ENCODE data around the gene GRIK4.

Gene GRIK4

DNA sequence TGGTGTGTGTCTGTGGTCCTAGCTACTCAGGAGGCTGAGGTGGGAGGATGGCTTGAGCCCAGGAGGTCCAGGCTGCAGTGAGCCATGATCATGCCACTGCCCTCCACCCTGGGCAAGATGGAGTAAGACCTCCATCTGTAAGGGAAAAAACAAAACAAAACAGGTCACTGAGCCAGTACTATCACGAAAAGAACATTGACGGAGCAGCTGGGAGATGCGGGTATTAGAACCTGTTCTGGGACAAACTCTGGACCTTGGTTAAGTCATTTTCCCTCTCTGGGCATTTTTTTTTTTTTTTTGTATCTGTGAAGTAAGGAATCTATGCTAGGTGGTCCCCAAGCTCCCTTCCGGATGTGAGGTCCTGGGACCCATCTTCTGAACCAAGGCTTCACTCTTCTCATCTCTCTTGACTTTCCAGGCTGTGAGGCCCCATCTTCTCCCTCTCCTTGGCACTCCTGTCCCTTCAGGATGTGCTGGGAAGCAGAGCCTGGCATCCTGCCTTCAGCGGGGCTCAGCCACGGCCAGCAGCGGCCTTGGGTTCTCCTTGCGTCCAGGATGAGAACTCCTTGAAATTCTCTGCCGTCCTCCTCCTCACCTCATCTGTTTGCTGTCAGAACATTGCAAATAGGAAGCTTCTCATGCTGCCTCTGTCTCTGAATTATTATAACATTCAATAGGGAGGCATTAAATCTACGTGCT is 130.8 kb downstream of the GRIK4 start:
- DNase-seq (ENCODE audit: low spot score), result no peak

DNA sequence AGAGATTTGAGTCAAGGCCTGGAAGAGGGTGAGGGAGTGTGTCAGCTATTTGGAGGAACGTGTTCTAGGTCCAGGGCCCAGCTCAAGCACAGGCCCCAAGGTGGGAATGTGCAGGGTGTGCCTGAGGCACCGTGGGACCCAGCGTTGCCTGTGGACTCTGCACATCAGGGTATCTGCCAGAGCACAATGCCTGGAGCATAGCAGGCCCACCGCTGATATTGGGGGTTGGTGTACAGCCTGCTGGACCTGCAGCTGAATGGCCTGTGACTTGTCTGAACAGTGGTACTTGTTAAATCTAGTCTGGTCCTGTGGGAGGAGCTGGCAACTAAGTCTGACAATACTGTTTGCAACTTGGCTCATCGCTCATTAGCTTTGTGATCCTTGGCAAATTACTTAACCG is 131.7 kb downstream of the GRIK4 start:
- no peak for DNase-seq (ENCODE audit: low spot score)

DNA sequence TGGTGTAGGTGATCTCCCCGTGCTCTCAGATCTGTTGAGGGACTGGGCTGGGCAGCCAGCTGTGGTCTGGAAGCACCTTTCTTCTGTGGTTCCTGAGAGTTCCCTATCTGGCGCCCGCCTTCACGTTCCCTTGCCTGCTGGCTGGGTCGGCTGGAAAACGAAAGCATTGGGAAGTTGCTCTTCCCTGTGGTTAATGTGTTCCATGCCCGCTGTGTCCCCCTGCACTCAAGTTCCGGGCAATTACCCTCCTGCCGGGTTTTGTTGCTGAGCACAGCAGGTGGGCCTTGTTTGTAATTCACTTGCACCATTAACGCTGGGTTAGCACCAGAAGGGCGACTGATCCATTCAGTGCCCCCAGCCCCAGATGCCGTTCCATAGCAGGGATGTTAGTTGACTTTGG is 134.1 kb downstream of the GRIK4 start:
- no peak for DNase-seq (ENCODE audit: low spot score)

DNA sequence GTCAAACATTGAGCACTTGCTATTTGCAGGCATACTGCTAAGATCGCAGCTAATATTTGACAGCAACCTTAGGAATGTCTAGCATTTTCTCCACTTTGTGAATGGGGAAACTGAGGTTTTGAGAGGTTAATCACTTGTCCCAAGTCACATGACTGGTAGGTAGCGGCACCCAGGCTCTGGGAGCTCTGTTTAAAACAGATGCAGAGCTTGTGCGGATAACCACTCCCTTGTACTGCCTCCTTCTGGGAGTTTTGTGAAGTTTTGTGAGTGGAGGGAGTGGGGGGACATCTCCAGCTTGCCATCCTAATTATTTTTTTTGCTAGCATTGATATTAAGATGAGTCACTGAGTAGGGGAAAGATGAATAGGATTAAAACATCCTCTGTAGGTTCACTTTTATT is 134.7 kb downstream of the GRIK4 start:
- DNase-seq (ENCODE audit: low spot score), result no peak

DNA sequence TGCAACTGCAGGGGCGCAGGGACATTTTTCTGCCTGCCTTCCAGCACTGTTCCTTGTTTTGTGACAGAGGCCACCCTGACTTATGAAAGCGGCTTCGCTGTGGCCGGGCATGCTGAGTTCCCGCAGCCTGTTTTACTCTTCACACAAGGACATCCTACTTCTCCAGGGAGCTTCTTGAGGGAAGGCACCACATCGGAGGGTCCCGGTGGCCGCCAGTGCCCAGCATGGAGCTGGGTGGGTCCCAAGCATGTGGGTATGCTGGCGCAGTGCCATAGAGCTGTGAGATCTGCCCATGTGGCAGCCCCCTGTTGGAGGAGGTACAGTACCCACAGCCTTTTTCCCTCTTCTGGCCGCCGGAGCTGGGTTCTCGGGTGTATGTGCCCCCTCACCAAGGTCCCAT is 136.1 kb downstream of the GRIK4 start:
- no peak for DNase-seq (ENCODE audit: low spot score)

DNA sequence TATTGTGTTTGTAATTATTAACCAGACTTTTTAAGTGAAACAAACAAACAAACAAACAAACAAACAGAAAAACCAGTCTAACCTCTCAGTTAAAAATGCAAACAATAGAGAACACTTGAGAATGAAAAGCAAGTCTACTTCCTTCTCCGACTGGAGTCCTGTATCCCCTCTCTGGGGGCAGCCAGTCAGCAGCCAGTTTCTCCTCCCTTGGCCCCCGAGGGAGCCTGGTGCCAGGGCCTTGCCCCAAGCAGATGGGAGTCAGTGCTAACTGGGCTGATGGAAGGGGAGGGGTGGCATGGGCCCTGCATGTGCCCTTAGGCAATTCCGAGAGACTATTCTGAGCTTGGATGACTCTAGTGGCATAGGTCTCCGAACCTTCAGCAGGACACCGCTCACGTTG is 137.2 kb downstream of the GRIK4 start:
- DNase-seq (ENCODE audit: low spot score), result no peak

DNA sequence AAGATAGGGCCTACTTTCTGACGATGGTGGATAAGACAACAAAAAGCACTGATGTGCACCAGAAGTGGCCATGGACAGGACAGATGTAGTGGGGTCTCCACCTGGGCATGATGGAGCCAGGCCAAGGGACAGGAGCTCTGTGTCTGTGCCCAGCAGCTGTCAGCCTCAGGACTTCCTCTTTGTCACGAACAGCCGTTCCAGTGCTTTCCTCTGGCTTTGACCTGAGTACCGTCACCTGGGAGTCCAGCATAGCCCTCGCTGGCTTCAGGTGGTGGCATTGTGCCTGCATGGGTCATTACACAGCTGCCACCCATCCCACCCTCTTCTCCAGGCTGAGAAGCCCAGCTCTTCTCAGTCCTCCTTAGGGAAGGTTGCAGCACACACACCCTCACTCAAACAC is 137.8 kb downstream of the GRIK4 start:
- DNase-seq (ENCODE audit: low spot score), result no peak

DNA sequence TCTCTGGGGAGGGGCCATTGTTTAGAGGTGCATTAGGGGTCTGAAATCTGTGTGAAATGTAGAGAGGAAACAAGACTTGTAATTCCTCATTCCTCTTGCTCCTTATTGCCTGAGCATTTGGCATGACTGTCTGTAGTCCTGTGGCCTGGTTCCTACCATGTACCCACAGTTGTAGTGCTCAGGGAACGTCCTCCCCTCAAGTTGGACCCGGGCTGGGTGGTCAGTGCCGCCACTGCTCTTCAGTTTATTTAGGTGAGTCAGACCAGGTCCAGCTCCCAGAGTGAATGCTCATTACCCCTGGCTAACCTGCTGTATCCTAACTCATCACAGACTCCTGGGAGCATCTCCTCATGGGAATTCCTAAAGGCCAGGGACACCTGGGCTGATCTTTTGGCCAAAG is 139.8 kb downstream of the GRIK4 start:
- DNase-seq (ENCODE audit: low spot score), result no peak

DNA sequence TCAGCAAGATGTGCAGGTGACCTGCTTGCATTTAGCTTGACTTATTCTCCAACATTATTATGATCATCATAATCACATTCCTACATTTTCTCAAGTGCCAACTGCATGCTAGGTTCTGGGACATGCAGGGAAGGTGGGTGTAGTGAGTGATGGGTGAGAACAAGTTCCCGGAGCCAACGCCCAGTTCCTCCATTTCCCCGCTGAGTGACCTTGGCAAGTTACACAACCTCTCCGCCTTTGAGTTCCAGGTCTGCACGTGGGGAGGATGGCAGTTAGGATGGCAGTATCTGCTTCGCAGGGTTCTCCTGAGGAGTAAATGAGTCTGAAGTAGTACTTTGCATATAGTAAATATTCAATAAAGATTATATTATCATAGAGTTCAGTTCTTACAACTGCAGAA is 140.3 kb downstream of the GRIK4 start:
- DNase-seq (ENCODE audit: low spot score), result no peak

DNA sequence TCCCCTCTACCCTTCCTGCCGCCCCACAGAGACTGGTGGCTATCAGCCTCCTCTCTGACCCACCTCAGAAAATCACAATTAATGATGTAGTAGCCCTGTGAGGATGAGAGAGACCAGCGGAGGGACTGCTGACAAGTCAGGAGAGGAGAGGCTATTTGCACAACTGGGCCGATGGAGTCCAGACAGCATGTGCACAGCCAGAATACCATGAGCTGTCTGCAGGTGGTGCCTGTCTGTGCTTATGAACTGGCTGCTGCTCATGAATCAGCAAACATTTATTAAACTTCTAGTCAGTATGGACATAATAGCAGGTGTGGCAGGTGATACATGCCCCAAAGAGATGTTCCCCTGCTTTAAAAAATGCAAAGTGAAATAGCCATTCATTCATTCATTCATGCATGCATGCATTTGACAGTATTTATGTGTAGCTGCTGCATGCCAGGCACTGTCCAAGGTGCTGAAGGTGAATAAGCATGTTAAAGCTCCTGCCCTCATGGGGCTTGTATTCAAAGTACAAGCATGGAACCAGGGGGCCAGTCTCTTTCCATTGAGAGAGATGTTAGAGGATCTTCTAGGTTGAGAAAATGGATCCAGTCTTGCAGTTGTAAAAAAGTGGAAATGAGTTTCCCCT is 141.3 kb downstream of the GRIK4 start:
- DNase-seq (ENCODE audit: low spot score), result no peak

DNA sequence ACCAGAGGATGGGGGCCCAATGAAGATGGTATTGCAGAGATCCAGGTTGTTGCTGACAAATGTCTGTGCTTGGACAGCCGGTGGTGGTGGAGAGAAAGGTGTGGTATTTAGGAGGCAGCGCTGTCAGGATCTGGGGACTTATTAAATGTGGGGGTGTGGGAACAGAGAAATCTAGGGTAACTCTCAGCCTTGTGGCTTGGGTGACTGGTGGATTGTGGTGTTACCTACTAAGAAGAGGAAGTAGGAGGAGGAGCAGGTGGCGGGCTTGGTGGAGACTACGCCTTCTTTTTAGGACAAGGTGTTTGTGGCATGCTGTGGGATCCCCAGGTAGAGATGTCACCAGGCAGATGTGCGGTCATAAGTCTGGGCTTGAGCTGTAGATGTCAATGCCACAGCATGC is 144.0 kb downstream of the GRIK4 start:
- DNase-seq (ENCODE audit: low spot score), result no peak

DNA sequence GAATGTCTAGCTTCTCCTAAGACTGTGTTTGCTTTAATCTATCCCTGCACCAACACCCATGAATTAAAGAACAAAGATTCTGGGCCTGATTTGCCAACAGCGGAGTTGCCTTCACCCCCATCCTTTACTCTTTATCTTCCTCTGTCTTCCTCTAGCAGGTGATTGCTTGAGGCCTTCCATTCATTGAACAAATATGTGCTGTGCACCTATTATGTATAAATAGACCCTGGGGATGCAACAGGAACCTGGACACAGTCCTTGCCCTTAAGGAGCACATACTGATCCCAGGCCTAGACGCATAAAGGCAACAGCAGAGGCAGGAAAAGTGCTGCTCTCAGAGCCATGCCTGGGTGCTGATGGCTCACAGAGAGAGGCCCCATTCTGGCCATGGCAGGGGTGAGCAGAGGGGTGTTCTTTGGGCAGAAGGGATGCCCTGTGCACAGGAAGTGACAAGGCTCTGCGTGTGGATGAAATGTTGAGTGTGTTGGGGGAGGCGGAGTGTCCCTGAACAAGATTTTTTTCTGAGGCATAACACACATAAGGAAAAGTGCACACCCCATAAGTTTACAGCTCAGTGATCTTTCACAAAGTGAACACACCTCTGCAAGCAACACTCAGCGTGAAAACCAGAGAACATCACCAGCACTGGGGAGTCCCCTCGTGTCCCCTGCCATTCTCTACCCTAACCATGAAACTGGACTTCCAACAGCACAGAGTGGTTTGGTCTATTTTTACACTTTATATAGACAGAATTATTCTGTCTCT is 145.9 kb downstream of the GRIK4 start:
- DNase-seq (ENCODE audit: low spot score), result no peak

DNA sequence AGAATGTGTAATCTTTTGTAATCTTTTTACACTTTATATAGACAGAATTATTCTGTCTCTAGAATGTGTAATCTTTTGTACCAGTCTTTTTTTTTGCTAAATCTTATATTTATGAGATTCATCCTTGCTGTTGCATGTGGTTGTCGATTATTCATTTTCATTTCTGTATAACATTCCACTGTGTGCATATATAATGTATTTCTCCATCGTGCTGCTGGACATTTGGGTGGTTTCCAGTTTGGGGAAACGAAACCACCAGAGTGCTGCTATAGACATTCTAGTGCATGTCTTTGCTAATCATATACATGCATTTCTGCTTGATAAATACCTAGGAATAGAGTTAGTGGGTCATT is 146.5 kb downstream of the GRIK4 start:
- DNase-seq (ENCODE audit: low spot score), result no peak

DNA sequence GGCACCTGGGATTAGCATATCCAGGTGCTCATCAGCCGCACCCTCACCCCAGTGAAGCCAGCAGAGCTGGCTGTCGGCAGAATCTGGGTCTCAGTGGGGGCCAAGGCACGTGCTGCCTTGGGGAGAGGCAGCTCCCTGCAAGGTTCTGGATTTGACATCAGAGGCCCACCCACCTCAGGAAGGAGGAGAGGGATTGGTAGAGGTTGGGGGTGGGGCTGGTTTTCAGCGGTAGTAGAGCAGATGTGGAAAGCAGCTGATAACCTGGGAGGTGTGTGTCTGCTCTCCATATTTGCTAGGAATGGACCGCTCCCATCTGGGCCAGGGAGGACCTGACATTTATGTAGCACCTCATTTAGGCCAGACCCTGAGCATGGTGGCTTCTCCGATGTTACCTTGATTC is 147.5 kb downstream of the GRIK4 start:
- DNase-seq (ENCODE audit: low spot score), result no peak

DNA sequence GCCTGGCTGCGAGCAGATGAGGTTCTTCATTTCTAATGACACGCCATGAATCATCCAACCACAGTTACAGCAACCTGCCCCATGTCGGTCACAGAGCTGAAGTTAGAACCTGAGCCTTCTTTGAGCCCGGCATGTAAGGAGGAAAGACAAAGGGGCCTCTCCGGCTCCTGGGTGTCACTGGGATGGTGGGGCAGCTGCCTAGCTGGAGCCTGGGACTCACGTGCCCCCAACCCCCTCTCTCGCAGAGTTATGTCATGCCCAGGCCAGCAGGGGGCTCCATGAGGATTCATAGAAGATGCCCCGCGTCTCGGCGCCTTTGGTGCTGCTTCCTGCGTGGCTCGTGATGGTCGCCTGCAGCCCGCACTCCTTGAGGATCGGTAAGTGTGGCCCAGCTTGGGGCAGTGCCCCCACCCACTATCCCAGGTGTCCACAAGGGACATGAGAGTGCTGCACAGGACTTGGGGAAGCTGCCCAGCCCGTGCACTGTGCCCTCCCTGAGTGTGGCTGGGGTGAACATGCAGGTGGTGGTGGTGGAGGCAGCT is 148.5 kb downstream of the GRIK4 start:
- no peak for DNase-seq (ENCODE audit: low spot score)

DNA sequence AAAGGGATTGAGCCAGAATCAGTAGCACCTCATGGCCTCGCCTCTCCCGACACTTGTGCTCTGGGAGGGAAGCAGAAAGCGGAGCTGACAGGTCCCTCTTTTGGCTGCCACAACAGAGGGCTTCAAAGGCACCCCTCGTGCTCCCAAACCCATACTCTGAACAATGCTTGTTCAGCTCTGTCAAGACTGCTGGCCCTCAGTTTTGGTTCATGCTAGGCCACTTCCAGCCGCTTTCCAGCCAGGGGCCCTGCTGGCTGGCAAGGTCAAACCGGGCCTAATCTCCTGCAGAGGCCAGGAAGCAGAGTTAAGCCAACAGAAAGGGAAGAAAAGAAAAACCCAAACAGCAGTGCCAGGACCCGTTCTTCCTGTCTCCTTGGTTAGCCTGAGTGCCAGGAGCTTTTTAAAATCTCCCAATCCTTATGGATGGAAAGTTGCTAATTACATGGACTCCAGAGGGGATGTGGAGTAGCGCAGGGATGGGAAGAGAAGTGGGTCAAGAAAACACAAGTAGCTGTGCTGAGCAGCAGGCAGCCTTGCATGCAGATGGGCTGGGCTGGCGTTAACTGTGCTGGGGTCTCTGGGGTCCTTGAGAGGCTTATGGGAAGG is 150.6 kb downstream of the GRIK4 start:
- no peak for DNase-seq (ENCODE audit: low spot score)

DNA sequence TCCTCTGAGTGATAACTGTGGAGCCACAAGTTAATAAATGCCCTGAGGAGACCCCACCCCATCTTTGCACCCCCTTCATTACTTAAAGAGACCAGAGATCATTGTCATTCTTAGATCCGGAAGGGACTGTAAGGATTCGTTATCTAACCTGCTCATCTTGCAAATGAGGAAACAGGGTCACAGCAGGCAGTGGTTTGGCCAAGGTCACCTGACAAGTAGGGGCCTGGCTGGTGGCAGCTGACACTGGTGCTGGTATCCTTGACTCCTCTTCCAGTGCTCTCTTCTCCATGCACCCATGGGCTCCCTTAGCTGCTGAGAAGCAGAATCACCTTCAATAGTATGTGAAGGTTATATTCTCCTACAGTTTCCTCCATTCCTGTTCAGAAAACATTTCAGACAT is 151.6 kb downstream of the GRIK4 start:
- DNase-seq (ENCODE audit: low spot score), result no peak

DNA sequence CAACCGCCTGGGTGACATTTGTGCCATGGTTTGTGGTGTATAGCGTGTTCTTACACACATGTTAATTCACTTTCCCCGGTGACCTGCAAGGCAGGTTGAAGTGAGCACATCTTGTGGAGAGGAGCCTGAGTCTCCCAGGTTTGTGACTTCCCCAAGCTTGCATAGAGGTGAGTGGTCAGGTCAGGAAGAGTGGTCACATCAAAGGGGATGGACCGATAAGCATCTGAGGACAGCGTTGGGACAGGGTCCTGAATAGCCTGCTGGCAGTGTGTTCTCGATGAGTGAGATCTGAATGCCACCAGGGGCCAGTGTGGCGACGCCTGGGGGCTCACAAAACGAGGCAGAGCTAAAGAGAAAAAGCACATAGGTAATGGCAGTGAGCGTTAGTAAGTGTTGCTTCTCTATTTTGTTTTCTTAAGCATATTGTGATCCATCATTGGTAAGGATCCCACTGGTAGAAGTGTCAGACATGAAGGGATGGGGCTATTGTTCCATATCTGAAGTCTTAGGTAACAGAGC is 154.6 kb downstream of the GRIK4 start:
- DNase-seq (ENCODE audit: low spot score), result no peak

DNA sequence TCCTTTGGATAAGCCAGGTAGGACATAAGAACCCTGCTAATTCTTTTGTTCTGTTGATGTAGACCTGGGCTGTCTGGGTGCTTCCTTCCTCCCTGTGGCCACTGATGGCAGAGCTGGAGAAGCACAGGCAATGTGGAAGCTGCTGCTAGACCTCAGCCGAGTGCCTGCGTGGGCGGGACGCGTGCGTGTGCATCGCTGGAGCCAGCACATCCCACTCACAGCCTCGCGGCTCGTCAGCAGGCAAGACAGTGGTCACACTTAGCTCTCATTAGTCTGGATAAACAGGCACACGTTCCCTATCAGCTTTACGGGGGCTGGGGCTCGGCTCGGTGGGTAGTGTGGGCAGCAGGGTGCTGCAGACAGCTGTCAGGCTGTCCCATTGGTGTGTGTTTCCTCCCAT is 155.7 kb downstream of the GRIK4 start:
- DNase-seq (ENCODE audit: low spot score), result no peak

DNA sequence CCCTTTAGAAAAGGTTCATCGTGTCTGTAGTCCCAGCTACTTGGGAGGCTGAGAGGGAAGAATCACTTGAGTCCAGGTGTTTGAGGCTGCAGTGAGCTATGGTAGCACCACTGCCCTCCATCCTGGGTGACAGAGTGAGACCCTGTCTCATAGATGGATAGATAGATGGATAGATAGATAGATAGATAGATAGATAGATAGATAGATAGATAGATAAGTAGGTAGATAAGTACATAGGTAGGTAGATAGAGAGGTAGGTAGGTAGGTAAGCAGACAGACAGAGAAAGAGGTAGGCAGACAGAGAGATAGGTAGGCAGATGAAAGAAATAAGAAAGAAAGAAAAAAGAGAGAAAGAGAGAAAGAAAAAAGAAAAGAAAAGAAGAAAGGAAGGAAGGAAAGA is 156.4 kb downstream of the GRIK4 start:
- DNase-seq (ENCODE audit: low spot score), result no peak

DNA sequence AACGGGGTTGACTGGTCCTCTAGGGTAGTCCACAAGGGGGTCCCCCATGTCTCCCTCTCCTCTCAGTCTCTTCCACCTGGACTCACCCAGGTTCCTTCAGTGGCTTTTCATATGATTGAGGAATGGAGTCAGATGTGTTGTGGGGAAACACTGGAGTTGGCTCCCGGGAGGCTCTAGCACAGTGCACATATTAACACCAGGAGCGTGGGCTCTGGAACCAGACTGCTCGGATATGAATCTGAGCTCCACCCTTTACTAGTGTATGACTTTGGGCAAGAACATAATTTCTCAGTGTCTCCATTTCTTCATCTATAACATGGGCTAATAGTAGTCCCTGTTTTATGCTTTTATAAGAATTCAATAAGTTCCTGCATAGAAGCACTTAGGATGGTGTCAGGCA is 157.0 kb downstream of the GRIK4 start:
- DNase-seq (ENCODE audit: low spot score), result no peak

DNA sequence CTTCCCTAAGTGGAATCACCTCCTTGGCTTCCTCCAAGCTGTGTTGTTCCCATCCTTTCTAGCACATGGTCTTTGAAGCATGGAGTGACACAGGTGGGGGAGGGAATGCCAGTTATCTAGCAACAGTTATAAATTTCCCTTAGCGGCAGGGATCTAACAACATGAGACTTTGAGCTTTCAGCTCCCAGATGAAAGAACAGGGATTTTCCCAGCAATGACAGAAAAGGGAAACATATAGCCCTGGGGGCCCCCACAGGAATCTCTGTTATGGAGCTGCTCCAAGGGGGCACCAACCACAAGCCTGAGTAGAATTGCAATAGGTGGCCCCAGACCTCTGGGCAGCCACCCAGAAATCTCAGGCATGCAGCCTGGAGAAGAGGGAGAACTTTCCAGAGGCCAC is 163.0 kb downstream of the GRIK4 start:
- no peak for DNase-seq (ENCODE audit: low spot score)

DNA sequence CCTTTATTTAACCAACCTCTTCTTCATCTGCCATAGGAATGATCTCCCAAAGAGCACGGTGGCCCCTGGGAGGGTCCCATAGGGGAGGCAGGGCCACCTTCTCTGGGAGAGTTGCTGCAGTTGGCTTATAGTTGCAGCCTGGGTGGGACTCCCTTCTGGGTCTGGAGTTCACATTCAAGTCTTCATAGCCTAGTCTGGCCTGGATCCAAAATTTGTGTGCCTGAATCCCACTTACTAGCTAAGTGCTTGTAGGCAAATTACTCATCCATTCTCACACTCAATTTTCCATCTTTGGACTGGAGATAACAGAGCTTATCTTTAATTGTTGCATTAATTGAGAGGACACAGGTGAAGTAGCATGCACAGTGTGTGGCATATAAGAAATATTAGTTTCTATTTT is 163.6 kb downstream of the GRIK4 start:
- DNase-seq (ENCODE audit: low spot score), result no peak

Data from CD4-positive, alpha-beta T cell treated with Interleukin-2 at 100 ng/mL for 4 hours (primary cell).